ENCODE results near the gene NOS1AP. TPM values are rescaled to one million over a fixed set of nuclear protein-coding genes. Genes with fewer than 3 reads are reported as not detected.

Gene NOS1AP
- total RNA-seq, 1 experiment from 2014 or later: 2.6 TPM

DNA sequence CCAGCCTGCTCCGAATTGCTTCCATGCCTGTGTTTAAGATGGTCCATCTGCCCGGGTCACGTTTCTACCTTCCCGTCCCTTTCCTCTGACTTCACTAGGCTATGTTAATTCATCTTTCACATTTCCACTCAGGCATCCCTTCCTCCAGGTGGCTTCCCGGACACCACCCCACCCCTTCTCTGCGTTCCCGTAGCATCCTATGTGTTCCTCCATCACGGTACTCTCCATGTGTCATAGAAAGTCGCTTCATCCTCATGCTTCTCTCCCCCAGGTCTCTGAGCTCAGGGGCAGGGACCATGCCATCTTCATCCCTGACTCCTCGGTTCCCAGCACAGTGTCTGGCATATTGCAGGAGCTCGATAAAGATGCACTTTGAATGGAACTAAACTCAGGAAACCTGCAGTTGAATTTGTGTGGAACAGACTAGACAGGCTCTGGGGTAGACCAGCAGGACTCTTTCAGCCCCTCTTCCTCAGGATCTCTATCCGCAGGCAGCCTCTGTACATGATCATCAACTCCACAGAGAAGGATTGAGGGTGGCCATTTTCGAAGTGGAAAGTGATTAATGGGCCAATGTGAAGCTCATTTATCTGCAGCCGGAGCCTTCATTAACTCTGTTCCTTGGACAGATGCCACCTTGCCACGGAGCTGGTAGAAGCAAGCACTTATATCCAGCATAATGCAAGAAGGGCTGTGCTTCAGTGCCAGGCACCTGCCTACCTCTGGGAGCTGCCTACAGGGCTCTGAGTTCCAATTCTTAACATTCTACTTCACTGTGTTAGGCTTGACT lies 321.1 kb downstream of the NOS1AP start:
- Histone ChIP-seq H3K79me2 (ENCODE audit: low read length) (no peaks in the 10 kb centered on the region), H3K27ac (ENCODE audit: low read length) (no peak overlapping the region), H2AFZ (ENCODE audit: low read length) (no peak overlapping the region), H4K20me1 (ENCODE audit: low read length) (no peaks in the 10 kb centered on the region), H3K4me2 (ENCODE audit: low read length) (no peak overlapping the region), H3K9me3 (ENCODE audit: low read length) (no peaks in the 10 kb centered on the region), H3F3A (ENCODE audit: low read length, unreplicated experiment) (no peaks in the 10 kb centered on the region), H3K9me2 (replicated peaks; ENCODE audit: low read length) (no peaks in the 10 kb centered on the region), H3K9ac (ENCODE audit: low read length) (no peak overlapping the region), H3K36me3 (ENCODE audit: low read depth, low read length) (no peaks in the 10 kb centered on the region), H3K4me3 (ENCODE audit: low read length) (no peak overlapping the region), H3K27me3 (ENCODE audit: low read length) (no peaks in the 10 kb centered on the region), H3K4me1 (ENCODE audit: insufficient read depth, low read length) (peaks cover 11% of the 10 kb centered on the region)
- DNase-seq (no peak), ATAC-seq (no peak)
- TF ChIP-seq EZH2phosphoT487 (IDR thresholded peaks at IDR 0.05; ENCODE audit: borderline replicate concordance, low read length): no peak
- TF ChIP-seq, protein P1, sequence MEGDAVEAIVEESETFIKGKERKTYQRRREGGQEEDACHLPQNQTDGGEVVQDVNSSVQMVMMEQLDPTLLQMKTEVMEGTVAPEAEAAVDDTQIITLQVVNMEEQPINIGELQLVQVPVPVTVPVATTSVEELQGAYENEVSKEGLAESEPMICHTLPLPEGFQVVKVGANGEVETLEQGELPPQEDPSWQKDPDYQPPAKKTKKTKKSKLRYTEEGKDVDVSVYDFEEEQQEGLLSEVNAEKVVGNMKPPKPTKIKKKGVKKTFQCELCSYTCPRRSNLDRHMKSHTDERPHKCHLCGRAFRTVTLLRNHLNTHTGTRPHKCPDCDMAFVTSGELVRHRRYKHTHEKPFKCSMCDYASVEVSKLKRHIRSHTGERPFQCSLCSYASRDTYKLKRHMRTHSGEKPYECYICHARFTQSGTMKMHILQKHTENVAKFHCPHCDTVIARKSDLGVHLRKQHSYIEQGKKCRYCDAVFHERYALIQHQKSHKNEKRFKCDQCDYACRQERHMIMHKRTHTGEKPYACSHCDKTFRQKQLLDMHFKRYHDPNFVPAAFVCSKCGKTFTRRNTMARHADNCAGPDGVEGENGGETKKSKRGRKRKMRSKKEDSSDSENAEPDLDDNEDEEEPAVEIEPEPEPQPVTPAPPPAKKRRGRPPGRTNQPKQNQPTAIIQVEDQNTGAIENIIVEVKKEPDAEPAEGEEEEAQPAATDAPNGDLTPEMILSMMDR (conservative IDR thresholded peaks at IDR 0.05; ENCODE audit: low read depth, low read length): no peak
- TF ChIP-seq EZH2 (IDR thresholded peaks at IDR 0.05; ENCODE audit: low read length, unreplicated experiment): no peak
- CTCF ChIA-PET: interaction anchor here (0.6 to 1.9 kb wide), 2 partner anchors 33 to 332 kb away, joined by 9 to 14 read pairs (median 9); no protein-coding TSS in a partner anchor
- POLR2A ChIA-PET (ENCODE audit: unreplicated experiment): no interaction called here
- intact Hi-C loops (cut with micrococcal nuclease): loop anchor here (10.0 kb wide), 2 partner anchors 234 to 626 kb away; partner anchors contain the start of gene ATF6
- BruUV-seq (replicated peaks): no TSS peak

DNA sequence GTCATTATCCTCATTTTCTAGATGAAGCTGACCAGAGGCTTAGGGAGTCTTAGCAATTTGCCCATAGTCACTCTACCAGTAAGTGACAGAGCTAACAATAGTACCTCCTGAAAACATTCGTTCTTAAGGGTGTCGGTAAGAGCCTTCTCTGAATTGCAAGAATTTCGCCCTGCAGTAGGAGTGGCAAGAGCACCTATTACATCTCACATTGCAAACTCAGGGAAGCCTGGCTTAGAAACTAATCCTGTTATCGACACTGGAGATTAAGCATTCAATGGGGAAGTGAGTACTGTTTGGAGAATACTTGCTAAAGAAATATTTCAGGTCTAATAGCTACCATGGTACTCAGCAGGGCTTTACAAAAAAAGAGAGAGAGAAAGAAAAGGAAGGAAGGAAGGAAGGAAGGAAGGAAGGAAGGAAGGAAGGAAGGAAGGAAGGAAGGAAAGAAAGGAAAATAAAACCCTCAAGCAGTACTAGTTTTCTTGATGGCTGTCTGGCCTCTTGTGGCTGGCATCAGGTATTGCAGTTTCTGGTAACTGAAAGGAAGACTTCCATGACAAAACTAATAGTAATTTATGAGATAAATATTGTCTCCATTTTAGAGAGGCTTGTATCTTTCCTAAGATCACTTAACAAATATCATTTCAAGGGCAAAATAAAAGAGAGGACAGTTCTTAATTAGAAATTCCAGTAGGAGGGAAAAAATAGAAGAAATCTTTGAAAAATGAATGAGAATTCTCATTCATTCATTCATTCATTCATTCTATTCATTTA lies 322.5 kb downstream of the NOS1AP start:
- ATAC-seq (peak; percentile 57), DNase-seq (peak; percentile 71)
- Histone ChIP-seq H3K36me3 (ENCODE audit: low read depth, low read length) (no peaks in the 10 kb centered on the region), H3K79me2 (ENCODE audit: low read length) (no peaks in the 10 kb centered on the region), H3K27ac (ENCODE audit: low read length) (no peak overlapping the region), H4K20me1 (ENCODE audit: low read length) (no peaks in the 10 kb centered on the region), H3K9ac (ENCODE audit: low read length) (no peak overlapping the region), H3K4me2 (ENCODE audit: low read length) (peak overlapping the region; percentile 18; the same call in 1 of the 2 replicates), H3K27me3 (ENCODE audit: low read length) (no peaks in the 10 kb centered on the region), H3K9me2 (replicated peaks; ENCODE audit: low read length) (no peaks in the 10 kb centered on the region), H3K4me3 (ENCODE audit: low read length) (no peak overlapping the region), H3K9me3 (ENCODE audit: low read length) (no peaks in the 10 kb centered on the region), H3F3A (ENCODE audit: low read length, unreplicated experiment) (no peaks in the 10 kb centered on the region), H2AFZ (ENCODE audit: low read length) (peak overlapping the region; percentile 39; the same call in 1 of the 2 replicates), H3K4me1 (ENCODE audit: insufficient read depth, low read length) (peaks cover 11% of the 10 kb centered on the region)
- intact Hi-C loops (cut with micrococcal nuclease): loop anchor here (1.0 to 10.0 kb wide), 6 partner anchors 35 to 627 kb away; partner anchors contain the start of gene ATF6
- POLR2A ChIA-PET (ENCODE audit: unreplicated experiment): no interaction called here
- BruUV-seq (replicated peaks): no TSS peak
- TF ChIP-seq EZH2phosphoT487 (IDR thresholded peaks at IDR 0.05; ENCODE audit: borderline replicate concordance, low read length) (no peak), EZH2 (IDR thresholded peaks at IDR 0.05; ENCODE audit: low read length, unreplicated experiment) (no peak)
- TF ChIP-seq, protein P1 (conservative IDR thresholded peaks at IDR 0.05; ENCODE audit: low read depth, low read length): peak; percentile 91
- CTCF ChIA-PET: interaction anchor here (0.6 to 1.7 kb wide), 5 partner anchors 11 to 355 kb away, joined by 4 to 20 read pairs (median 6); partner anchors contain the start of gene C1orf226
